Activated CD8-positive, alpha-beta memory T cell treated with anti-CD3 and anti-CD28 coated beads, Interleukin-2, amount 10 ng/mL, durations not matched to agents 7 days and 5 days (primary cell): ENCODE data around the gene MSL2. TPM values are rescaled to one million over a fixed set of nuclear protein-coding genes. Genes with fewer than 3 reads are reported as not detected.
"Not testable (repeated sequence)": the region's sequence is repeated elsewhere in the genome, so short reads cannot be mapped to it uniquely, and the experiment has no call there.

Source experiments
- ATAC-seq: fragments of 150-1000 bp; cut with Tn5 transposase; one replicate; pipeline ENCODE4 v1.10.0; 2021; ENCODE audit warnings: moderate library complexity
- CTCF ChIA-PET: fragments of 350-600 bp; sonication (Branson Sonifier 250); formaldehyde crosslinking; loops from one replicate; lab custom pipeline; 2021; ENCODE audit warnings: antibody characterized with exemption; lab: Charles Lee
- DNase-seq: peaks from one replicate; pipeline ENCODE4 v3.0.0-alpha.2; 2020
- H3K27ac Mint-ChIP-seq: one replicate; pipeline ENCODE4 v1.8.0; 2021; ENCODE audit warnings: mild to moderate bottlenecking, mixed read lengths
- H3K27me3 Mint-ChIP-seq: one replicate; pipeline ENCODE4 v1.8.0; 2021; ENCODE audit warnings: mixed read lengths
- H3K36me3 Mint-ChIP-seq: one replicate; pipeline ENCODE4 v1.8.0; 2021; ENCODE audit warnings: mild to moderate bottlenecking, mixed read lengths
- H3K4me1 Mint-ChIP-seq: one replicate; pipeline ENCODE4 v1.8.0; 2021; ENCODE audit warnings: mixed read lengths
- H3K4me3 Mint-ChIP-seq: one replicate; pipeline ENCODE4 v1.8.0; 2021; ENCODE audit warnings: mild to moderate bottlenecking, moderate library complexity, mixed read lengths
- H3K9me3 Mint-ChIP-seq: one replicate; pipeline ENCODE4 v1.8.0; 2022; ENCODE audit warnings: low read depth, mixed read lengths
- total RNA-seq, 2 experiments: library from RNA; stranded (reverse); gene quantifications; one replicate each; pipeline ENCODE4 v1.2.3, GENCODE V29; 2021

The MSL2 gene
- total RNA-seq, 2 experiments from 2014 or later: 62.6 to 64.3 TPM

DNA sequence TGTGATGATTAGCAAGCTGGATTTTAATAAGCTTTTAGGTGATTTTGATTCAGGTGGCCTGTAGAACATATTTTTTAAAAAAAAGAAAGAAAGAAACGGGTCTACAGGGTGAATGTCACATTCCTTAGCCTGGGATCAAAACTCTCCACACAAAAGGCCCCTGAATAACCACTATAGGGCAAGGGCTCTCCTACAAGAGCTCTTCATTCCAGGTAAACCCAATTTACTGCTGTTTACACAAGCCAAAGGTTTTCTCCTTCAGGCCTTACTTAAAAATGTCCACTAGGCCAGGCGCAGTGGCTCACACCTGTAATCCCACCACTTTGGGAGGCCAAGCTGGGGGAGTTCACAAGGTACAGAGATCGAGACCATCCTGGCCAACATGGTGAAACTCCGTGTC is 8.3 kb downstream of the MSL2 start:
- Mint-ChIP-seq H3K27ac (no peak overlapping the region), H3K27me3 (no peaks in the 10 kb centered on the region), H3K4me1 (peaks cover 75% of the 10 kb centered on the region), H3K36me3 (peaks cover 41% of the 10 kb centered on the region), H3K4me3 (no peak overlapping the region), H3K9me3 (no peaks in the 10 kb centered on the region)
- CTCF ChIA-PET: interaction anchor here (1.2 to 1.3 kb wide), 2 partner anchors 8 to 9 kb away, joined by 3 read pairs; partner anchors contain the start of gene MSL2
- DNase-seq: no peak
- no peak for ATAC-seq

DNA sequence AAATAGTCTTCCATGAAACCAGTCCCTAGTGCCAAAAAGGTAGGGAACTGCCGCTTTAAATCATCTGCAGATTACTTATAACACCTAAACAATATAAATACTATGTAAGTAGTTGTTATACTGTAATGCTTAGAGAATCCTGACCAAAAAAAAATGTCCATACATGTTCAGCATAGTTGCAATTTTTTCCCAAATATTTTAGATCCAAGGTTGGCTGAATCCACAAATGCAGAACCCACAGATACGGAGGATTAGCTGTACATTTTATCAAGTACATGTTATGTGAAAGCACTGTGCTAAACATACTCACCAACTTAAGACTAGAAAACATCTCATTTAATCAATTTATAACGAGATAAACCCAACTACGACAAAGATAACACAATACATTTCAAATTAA is 9.3 kb downstream of the MSL2 start:
- Mint-ChIP-seq H3K27ac (no peak overlapping the region), H3K4me1 (peaks cover 78% of the 10 kb centered on the region), H3K36me3 (peaks cover 33% of the 10 kb centered on the region), H3K27me3 (no peaks in the 10 kb centered on the region), H3K4me3 (peak overlapping the region; percentile 18), H3K9me3 (no peaks in the 10 kb centered on the region)
- DNase-seq (no peak), ATAC-seq (no peak)
- CTCF ChIA-PET: interaction anchor here (0.6 to 1.2 kb wide), 3 partner anchors 9 to 39 kb away, joined by 3 to 4 read pairs (median 3); partner anchors contain the start of gene MSL2

DNA sequence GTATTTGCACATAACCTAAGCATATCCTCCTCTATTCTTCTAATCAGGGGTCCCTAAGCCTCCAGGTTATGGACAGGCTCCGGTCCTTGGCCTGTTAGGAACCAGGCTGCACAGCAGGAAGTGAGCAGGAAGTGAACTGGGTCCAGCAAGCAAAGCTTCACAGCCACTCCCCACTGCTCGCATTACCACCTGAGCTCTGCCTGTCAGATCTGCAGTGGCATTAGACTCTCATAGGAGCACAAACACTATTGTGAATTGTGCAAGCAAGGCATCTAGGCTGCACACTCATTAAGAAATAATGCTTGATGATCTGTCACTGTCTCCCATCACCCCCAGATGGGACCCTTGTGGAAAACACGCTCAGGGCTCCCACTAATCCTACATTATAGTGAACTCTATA is 9.8 kb downstream of the MSL2 start:
- CTCF ChIA-PET: interaction anchor here (0.6 to 1.0 kb wide), 2 partner anchors 35 to 39 kb away, joined by 3 to 4 read pairs; no protein-coding TSS in a partner anchor
- peaks cover 28% of the 10 kb centered on the region for H3K36me3 Mint-ChIP-seq
- H3K4me1 Mint-ChIP-seq: peaks cover 74% of the 10 kb centered on the region
- ATAC-seq (peak; percentile 72), DNase-seq (peak; percentile 53)
- H3K9me3 Mint-ChIP-seq: no peaks in the 10 kb centered on the region
- peak overlapping the region; percentile 49 for H3K27ac Mint-ChIP-seq
- H3K4me3 Mint-ChIP-seq: no peak overlapping the region
- H3K27me3 Mint-ChIP-seq: no peaks in the 10 kb centered on the region

DNA sequence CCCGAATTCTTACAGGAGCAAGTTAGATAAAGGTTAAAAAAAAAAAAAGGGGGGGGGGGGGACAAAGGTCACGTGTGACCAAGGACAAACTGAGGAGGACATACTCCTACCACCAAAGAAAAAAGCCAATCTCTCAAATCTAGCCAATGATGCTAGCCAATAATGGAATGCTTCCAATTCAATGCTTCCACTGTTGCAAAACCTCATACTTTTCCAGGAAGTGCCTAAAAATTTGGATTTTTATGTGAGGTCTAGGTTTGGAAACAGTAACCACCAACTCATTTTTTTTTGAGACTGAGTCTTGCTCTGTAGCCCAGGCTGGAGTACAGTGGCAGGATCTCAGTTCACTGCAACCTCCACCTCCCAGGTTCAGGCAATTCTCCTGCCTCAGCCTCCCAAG is 11.4 kb downstream of the MSL2 start:
- no peak for DNase-seq
- no peaks in the 10 kb centered on the region for H3K27me3 Mint-ChIP-seq
- no peaks in the 10 kb centered on the region for H3K9me3 Mint-ChIP-seq
- H3K36me3 Mint-ChIP-seq: peaks cover 18% of the 10 kb centered on the region
- H3K4me1 Mint-ChIP-seq: peaks cover 66% of the 10 kb centered on the region
- H3K4me3 Mint-ChIP-seq: no peak overlapping the region
- ATAC-seq: no peak
- no peak overlapping the region for H3K27ac Mint-ChIP-seq
- CTCF ChIA-PET: interaction anchor here (1.0 kb wide), 1 partner anchor 147 kb away, joined by 3 read pairs; no protein-coding TSS in a partner anchor

DNA sequence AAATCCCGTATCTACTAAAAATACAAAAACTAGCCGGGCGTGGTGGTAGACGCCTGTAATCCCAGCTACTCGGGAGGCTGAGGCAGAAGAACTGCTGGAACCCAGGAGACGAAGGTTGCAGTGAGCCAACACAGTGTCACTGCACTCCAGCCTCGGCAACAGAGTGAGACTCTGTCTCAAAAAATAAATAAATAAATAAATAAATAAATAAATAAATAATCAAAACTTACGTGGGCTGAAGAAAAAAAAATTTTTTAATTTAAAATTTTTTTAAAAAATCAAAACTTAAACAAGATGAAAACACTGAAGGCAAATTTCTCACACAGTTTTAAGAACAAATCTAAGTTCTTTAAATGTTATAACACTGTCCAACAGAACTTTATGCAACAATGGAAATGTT is 14.4 kb downstream of the MSL2 start:
- H3K27me3 Mint-ChIP-seq: no peaks in the 10 kb centered on the region
- H3K4me1 Mint-ChIP-seq: peaks cover 53% of the 10 kb centered on the region
- no peak for DNase-seq
- no peak for ATAC-seq
- H3K36me3 Mint-ChIP-seq: peaks cover 10% of the 10 kb centered on the region
- no peak overlapping the region for H3K4me3 Mint-ChIP-seq
- no peaks in the 10 kb centered on the region for H3K9me3 Mint-ChIP-seq
- CTCF ChIA-PET: interaction anchor here (0.8 to 1.2 kb wide), 2 partner anchors 12 to 28 kb away, joined by 3 to 10 read pairs; no protein-coding TSS in a partner anchor
- H3K27ac Mint-ChIP-seq: no peak overlapping the region

DNA sequence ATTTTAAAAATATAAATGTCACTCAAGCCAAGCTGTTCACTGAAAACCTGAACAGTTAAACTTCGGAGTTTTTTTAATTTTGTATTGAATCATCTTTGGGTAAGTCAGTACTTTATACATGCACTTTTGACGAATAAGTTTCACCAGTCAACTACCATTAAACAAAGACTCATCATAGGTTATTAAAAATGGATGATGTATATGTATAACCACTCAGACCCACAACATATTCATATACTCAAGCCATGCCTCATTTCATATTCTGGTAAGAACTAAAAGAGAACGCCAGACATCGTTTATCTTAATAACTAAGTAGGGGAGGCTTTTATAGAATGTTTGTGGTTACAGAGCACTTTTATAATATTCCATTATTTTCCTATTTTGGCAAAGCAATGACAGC is 18.3 kb downstream of the MSL2 start:
- H3K27ac Mint-ChIP-seq: no peak overlapping the region
- no peak for ATAC-seq
- peaks cover 9% of the 10 kb centered on the region for H3K36me3 Mint-ChIP-seq
- CTCF ChIA-PET: no interaction called here
- H3K4me3 Mint-ChIP-seq: no peak overlapping the region
- no peaks in the 10 kb centered on the region for H3K9me3 Mint-ChIP-seq
- DNase-seq: no peak
- H3K4me1 Mint-ChIP-seq: peaks cover 36% of the 10 kb centered on the region
- H3K27me3 Mint-ChIP-seq: no peaks in the 10 kb centered on the region

DNA sequence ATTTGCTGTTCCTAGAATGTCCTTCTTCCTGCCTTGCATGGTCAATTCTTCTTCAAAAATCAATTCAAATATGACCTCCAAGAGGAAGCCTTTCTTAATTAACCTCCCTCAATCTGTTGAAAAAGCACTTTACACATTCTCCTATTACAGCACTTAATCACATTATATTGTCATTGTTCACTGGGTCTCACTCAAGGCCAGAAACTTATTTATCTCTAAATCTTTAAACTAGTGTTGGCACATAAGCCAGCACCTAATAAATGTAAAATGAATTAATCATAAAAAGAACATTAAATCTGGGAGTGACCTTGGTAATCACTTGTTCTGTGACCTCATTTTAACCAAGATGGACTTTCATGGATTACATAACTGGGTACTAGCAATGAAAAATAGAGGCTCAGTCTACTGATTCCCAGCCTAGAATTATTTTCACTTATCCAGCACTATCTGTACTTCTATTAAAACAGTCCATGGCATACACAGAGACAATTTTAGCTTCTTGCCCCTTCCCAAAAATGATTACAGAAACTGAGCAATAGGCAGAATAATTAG is 22.1 kb downstream of the MSL2 start:
- ATAC-seq (no peak), DNase-seq (no peak)
- no peak overlapping the region for H3K4me3 Mint-ChIP-seq
- CTCF ChIA-PET: no interaction called here
- no peaks in the 10 kb centered on the region for H3K9me3 Mint-ChIP-seq
- peaks cover 11% of the 10 kb centered on the region for H3K36me3 Mint-ChIP-seq
- no peaks in the 10 kb centered on the region for H3K27me3 Mint-ChIP-seq
- no peak overlapping the region for H3K27ac Mint-ChIP-seq
- peaks cover 17% of the 10 kb centered on the region for H3K4me1 Mint-ChIP-seq

DNA sequence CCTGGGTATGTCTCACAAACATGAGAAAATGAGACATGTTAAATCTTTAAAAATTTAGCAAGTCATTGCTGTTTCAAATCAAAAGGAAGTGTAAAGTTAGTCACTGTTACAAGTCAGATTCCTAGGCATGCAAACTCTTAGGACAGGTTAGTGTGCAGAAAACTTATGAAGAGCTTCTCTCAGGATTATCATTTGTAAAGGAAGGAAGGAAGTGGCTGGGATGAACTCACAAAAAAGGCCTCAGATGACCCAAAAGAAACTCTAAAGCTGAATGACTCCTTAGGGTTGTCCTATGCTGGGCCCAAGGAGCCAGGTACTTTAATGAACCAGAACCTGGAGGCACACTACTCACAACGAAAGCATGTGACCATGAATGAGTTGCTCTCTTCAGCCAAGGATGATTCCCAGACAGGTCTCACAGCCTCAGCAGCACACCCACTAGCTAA is 25.0 kb downstream of the MSL2 start:
- Mint-ChIP-seq H3K36me3 (peaks cover 13% of the 10 kb centered on the region), H3K4me1 (peaks cover 25% of the 10 kb centered on the region), H3K4me3 (no peak overlapping the region), H3K27me3 (no peaks in the 10 kb centered on the region), H3K9me3 (no peaks in the 10 kb centered on the region), H3K27ac (peak overlapping the region; percentile 20)
- CTCF ChIA-PET: no interaction called here
- no peak for DNase-seq
- peak; percentile 39 for ATAC-seq

DNA sequence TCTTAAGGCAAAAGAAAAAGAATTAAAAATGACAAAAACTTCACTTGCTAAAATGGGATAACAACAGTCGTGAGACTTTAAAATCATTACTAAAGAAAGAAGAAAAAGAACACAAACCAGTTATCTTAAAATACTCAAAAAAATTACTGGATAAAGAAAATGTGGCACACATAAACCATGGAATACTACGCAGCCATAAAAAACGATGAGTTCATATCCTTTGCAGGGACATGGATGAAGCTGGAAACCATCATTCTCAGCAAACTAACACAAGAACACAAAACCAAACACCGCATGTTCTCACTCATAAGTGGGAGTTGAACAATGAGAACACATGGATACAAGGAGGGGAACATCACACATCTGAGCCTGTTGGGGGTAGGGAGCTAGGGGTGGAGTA is 27.9 kb downstream of the MSL2 start:
- H3K4me1 Mint-ChIP-seq: peaks cover 27% of the 10 kb centered on the region

DNA sequence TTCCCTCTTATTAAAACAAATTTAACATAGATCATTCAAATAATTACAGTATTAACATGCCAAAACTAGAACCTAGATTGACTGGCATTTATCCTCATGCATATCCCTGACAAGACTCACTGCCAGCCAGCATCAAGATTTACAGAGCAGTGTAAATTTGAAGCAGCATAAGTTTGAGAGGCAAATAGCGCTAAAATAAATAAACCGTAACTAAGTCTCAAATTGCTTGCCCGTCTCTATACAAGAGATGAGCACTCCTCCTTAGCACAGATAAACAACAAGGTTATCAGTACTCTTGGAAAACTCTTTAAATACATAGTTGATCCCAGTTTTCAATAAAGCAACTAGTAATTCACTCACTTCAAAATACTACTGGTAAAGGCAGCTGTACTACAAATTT is 29.6 kb downstream of the MSL2 start:
- Mint-ChIP-seq H3K27ac (no peak overlapping the region), H3K4me3 (no peak overlapping the region), H3K9me3 (peaks cover under 1% of the 10 kb centered on the region), H3K4me1 (peaks cover 28% of the 10 kb centered on the region), H3K27me3 (no peaks in the 10 kb centered on the region), H3K36me3 (peaks cover 38% of the 10 kb centered on the region)
- ATAC-seq (no peak), DNase-seq (no peak)
- CTCF ChIA-PET: no interaction called here

More for the DNA sequence above, 27.9 kb downstream of the MSL2 start:
- CTCF ChIA-PET, H3K9me3 Mint-ChIP-seq, H3K27me3 Mint-ChIP-seq, DNase-seq, ATAC-seq, H3K27ac Mint-ChIP-seq, H3K4me3 Mint-ChIP-seq: not testable (repeated sequence)
- H3K36me3 Mint-ChIP-seq: peaks cover 31% of the 10 kb centered on the region

DNA sequence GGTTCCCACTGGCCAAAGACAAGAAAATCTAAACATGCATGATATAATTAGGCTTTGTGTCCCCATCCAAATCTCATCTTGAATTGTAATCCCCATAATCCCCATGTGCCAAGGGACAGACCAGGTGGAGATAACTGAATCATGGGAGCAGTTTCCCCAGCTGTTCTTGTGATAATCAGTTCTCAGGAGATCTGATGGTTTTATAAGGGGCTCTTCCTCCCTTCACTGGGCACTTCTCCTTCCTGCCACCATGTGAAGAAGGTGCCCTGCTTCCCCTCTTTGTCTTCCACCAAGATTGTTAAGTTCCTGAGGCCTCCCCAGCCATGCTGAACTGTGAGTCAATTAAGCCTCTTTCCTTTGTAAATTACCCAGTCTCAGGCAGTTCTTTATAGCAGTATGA is 32.5 kb downstream of the MSL2 start:
- Mint-ChIP-seq H3K4me1 (peaks cover 36% of the 10 kb centered on the region), H3K36me3 (peaks cover 47% of the 10 kb centered on the region)
- H3K9me3 Mint-ChIP-seq, ATAC-seq, H3K27ac Mint-ChIP-seq, DNase-seq, H3K27me3 Mint-ChIP-seq, CTCF ChIA-PET, H3K4me3 Mint-ChIP-seq: not testable (repeated sequence)

DNA sequence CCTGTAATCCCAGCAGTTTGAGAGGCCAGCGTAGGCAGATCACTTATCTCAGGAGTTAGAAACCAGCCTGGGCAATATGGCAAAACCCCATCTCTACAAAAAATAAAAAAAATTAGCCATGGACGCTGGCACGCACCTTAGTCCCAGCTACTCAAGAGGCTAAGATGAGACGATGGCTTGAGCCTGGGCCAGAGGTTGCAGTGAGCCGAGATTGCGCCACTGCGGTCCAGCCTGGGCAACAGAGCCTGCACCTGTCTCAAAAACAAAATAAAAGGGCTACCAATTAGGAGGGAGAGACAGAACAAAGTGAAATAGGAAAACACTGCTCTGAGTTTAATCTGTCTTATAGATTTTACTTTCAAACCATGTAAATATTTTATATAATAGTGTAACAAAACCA is 33.8 kb downstream of the MSL2 start:
- H3K36me3 Mint-ChIP-seq: peaks cover 49% of the 10 kb centered on the region
- peaks cover 33% of the 10 kb centered on the region for H3K4me1 Mint-ChIP-seq
- H3K4me3 Mint-ChIP-seq: no peak overlapping the region
- H3K27me3 Mint-ChIP-seq: no peaks in the 10 kb centered on the region
- H3K9me3 Mint-ChIP-seq: peaks cover 6% of the 10 kb centered on the region
- no peak for DNase-seq
- H3K27ac Mint-ChIP-seq: no peak overlapping the region
- no peak for ATAC-seq
- CTCF ChIA-PET: no interaction called here

DNA sequence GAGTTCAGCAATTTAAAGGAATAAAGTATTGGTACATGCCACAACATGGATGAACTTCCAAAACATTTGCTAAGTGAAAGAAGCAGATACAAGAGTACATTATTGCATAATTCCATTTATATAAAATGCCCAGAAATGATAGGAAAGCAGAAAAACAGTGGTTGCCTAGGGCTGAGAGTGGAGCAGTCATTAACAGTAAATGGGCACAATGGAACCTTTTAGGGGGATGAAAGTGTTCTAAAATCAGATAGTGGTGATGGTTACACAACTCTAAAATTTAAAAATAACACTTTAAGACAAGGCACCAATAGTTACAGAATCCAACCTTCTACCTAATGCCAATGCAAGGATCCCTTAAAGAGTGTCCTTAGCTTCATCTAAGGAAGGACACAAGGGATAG is 34.6 kb downstream of the MSL2 start:
- no peaks in the 10 kb centered on the region for H3K27me3 Mint-ChIP-seq
- H3K27ac Mint-ChIP-seq: no peak overlapping the region
- DNase-seq (no peak), ATAC-seq (no peak)
- H3K36me3 Mint-ChIP-seq: peaks cover 50% of the 10 kb centered on the region
- H3K4me1 Mint-ChIP-seq: peaks cover 30% of the 10 kb centered on the region
- no peak overlapping the region for H3K4me3 Mint-ChIP-seq
- H3K9me3 Mint-ChIP-seq: peaks cover 6% of the 10 kb centered on the region
- CTCF ChIA-PET: no interaction called here

DNA sequence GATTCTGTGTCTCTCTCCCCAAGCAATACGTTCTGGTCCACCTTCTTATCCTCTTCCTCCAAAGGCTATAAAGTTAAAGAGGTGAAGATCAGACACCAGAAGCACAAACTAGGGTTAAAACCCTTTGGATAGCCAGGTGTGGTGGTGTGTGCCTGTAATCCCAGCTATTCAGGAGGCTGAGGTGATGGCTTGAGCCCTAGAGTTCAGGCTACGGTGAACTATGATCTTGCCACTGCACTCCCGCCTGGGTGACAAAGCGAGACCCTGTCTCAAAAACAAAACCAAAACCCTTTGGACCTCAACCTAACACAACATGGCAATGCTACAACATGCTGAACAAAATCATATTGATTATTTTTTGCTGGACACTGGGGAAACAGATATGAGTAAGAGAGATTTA is 43.2 kb downstream of the MSL2 start:
- peaks cover 45% of the 10 kb centered on the region for H3K36me3 Mint-ChIP-seq
- H3K4me3 Mint-ChIP-seq: no peak overlapping the region
- H3K27ac Mint-ChIP-seq: peak overlapping the region; percentile 24
- no peak for DNase-seq
- no peak for ATAC-seq
- H3K9me3 Mint-ChIP-seq: no peaks in the 10 kb centered on the region
- H3K4me1 Mint-ChIP-seq: peaks cover 56% of the 10 kb centered on the region
- CTCF ChIA-PET: no interaction called here
- H3K27me3 Mint-ChIP-seq: no peaks in the 10 kb centered on the region
